ENCODE results near the gene STOML1. TPM values are rescaled to one million over a fixed set of nuclear protein-coding genes. Genes with fewer than 3 reads are reported as not detected.

Gene STOML1
- total RNA-seq, 1 experiment from 2014 or later, result 5.0 TPM

DNA sequence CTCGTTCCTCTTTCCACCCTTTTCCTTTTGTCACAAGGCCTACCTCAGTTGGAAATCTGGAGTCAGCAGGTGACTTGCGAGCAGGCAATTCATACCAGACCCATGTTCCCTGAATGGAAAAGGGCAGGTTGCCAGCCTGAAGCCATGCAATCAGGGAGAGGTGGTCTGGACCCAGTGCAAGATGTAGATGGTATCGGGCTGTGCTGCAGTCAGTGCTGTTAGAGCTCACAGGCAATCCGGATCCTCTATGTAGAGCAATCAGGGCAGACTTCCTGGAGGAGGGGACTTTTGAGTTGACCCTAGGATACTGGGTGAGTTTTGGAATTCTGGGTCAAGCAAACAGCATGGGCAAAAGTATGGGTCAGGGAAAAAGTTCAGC lies 47.0 kb downstream of the STOML1 start:
- no peak overlapping the region for H3K27ac ChIP-seq (ENCODE audit: low read depth, low read length)
- no peak overlapping the region for H3K9ac ChIP-seq (ENCODE audit: low read length)
- no peaks in the 10 kb centered on the region for H4K20me1 ChIP-seq (ENCODE audit: insufficient read depth)
- H3K27me3 ChIP-seq (ENCODE audit: insufficient read depth, low read length), result no peaks in the 10 kb centered on the region
- ATAC-seq (no peak), DNase-seq (ENCODE audit: low read depth, low spot score) (no peak)
- TF ChIP-seq, protein P1, sequence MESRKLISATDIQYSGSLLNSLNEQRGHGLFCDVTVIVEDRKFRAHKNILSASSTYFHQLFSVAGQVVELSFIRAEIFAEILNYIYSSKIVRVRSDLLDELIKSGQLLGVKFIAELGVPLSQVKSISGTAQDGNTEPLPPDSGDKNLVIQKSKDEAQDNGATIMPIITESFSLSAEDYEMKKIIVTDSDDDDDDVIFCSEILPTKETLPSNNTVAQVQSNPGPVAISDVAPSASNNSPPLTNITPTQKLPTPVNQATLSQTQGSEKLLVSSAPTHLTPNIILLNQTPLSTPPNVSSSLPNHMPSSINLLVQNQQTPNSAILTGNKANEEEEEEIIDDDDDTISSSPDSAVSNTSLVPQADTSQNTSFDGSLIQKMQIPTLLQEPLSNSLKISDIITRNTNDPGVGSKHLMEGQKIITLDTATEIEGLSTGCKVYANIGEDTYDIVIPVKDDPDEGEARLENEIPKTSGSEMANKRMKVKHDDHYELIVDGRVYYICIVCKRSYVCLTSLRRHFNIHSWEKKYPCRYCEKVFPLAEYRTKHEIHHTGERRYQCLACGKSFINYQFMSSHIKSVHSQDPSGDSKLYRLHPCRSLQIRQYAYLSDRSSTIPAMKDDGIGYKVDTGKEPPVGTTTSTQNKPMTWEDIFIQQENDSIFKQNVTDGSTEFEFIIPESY (IDR thresholded peaks at IDR 0.05; ENCODE audit: extremely low read depth, insufficient replicate concordance, low read length), result no peak
- TF ChIP-seq, protein P2, sequence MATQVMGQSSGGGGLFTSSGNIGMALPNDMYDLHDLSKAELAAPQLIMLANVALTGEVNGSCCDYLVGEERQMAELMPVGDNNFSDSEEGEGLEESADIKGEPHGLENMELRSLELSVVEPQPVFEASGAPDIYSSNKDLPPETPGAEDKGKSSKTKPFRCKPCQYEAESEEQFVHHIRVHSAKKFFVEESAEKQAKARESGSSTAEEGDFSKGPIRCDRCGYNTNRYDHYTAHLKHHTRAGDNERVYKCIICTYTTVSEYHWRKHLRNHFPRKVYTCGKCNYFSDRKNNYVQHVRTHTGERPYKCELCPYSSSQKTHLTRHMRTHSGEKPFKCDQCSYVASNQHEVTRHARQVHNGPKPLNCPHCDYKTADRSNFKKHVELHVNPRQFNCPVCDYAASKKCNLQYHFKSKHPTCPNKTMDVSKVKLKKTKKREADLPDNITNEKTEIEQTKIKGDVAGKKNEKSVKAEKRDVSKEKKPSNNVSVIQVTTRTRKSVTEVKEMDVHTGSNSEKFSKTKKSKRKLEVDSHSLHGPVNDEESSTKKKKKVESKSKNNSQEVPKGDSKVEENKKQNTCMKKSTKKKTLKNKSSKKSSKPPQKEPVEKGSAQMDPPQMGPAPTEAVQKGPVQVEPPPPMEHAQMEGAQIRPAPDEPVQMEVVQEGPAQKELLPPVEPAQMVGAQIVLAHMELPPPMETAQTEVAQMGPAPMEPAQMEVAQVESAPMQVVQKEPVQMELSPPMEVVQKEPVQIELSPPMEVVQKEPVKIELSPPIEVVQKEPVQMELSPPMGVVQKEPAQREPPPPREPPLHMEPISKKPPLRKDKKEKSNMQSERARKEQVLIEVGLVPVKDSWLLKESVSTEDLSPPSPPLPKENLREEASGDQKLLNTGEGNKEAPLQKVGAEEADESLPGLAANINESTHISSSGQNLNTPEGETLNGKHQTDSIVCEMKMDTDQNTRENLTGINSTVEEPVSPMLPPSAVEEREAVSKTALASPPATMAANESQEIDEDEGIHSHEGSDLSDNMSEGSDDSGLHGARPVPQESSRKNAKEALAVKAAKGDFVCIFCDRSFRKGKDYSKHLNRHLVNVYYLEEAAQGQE (IDR thresholded peaks at IDR 0.05; ENCODE audit: low read depth), result no peak
- TF ChIP-seq CBX3 (IDR thresholded peaks at IDR 0.05; ENCODE audit: low read depth), result no peak
- TF ChIP-seq ELF1 (IDR thresholded peaks at IDR 0.05; ENCODE audit: borderline replicate concordance, low read depth), result no peak
- TF ChIP-seq, protein P3, sequence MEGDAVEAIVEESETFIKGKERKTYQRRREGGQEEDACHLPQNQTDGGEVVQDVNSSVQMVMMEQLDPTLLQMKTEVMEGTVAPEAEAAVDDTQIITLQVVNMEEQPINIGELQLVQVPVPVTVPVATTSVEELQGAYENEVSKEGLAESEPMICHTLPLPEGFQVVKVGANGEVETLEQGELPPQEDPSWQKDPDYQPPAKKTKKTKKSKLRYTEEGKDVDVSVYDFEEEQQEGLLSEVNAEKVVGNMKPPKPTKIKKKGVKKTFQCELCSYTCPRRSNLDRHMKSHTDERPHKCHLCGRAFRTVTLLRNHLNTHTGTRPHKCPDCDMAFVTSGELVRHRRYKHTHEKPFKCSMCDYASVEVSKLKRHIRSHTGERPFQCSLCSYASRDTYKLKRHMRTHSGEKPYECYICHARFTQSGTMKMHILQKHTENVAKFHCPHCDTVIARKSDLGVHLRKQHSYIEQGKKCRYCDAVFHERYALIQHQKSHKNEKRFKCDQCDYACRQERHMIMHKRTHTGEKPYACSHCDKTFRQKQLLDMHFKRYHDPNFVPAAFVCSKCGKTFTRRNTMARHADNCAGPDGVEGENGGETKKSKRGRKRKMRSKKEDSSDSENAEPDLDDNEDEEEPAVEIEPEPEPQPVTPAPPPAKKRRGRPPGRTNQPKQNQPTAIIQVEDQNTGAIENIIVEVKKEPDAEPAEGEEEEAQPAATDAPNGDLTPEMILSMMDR (IDR thresholded peaks at IDR 0.05 in 2 of 3, conservative IDR thresholded peaks at IDR 0.05 in 1 of 3; ENCODE audit: borderline replicate concordance in 1 of 3, insufficient read depth in 1 of 3, low read depth in 2 of 3, low read length in 2 of 3), result no peak
- no peak for TF ChIP-seq FOSL1 (IDR thresholded peaks at IDR 0.05; ENCODE audit: low read depth)
- no peak for TF ChIP-seq RAD21 (IDR thresholded peaks at IDR 0.05; ENCODE audit: low read depth)
- no peak for TF ChIP-seq EZH2phosphoT487 (IDR thresholded peaks at IDR 0.05; ENCODE audit: borderline replicate concordance)
- no peak for TF ChIP-seq POLR2A (IDR thresholded peaks at IDR 0.05; ENCODE audit: borderline replicate concordance, extremely low read depth, insufficient read depth, insufficient read length)
- no peak for TF ChIP-seq YY1 (IDR thresholded peaks at IDR 0.05; ENCODE audit: extremely low read depth, insufficient replicate concordance, low read depth, low read length)
- no peak for TF ChIP-seq EGR1 (IDR thresholded peaks at IDR 0.05; ENCODE audit: low read depth)
- TF ChIP-seq EZH2 (IDR thresholded peaks at IDR 0.05), result no peak
- TF ChIP-seq ZFX (IDR thresholded peaks at IDR 0.05), result no peak
- no peak for TF ChIP-seq SIN3A (IDR thresholded peaks at IDR 0.05; ENCODE audit: low read depth)
- TF ChIP-seq JUND (IDR thresholded peaks at IDR 0.05), result no peak
- TF ChIP-seq, protein P4, sequence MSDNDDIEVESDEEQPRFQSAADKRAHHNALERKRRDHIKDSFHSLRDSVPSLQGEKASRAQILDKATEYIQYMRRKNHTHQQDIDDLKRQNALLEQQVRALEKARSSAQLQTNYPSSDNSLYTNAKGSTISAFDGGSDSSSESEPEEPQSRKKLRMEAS (IDR thresholded peaks at IDR 0.05), result no peak
- no peak for TF ChIP-seq SRF (IDR thresholded peaks at IDR 0.05; ENCODE audit: low read depth)
- TF ChIP-seq SP1 (IDR thresholded peaks at IDR 0.05; ENCODE audit: low read depth), result no peak
- no peak for TF ChIP-seq ZNF274 (IDR thresholded peaks at IDR 0.05; ENCODE audit: low read depth, low read length)
- no peak overlapping the region for H2AFZ ChIP-seq (ENCODE audit: low read depth, low read length, poor library complexity, severe bottlenecking)
- H3K79me2 ChIP-seq (ENCODE audit: insufficient read depth, low read length), result no peaks in the 10 kb centered on the region
- intact Hi-C loops (cut with micrococcal nuclease), result no loop called here
- ChIA-PET CTCF (no interaction called here), POLR2A (no interaction called here), RAD21 (ENCODE audit: low non-redundant PET in 1 of 2, low total read pairs in 2 of 2, uncharacterized antibody in 2 of 2, unreplicated experiment in 2 of 2) (no interaction called here)
- H3K9me3 ChIP-seq (ENCODE audit: control insufficient read depth in 1 of 2, insufficient read depth in 1 of 2, low read depth in 1 of 2, low read length in 2 of 2), result no peaks in the 10 kb centered on the region
- no peak overlapping the region for H3K4me3 ChIP-seq (replicated peaks in 1 of 2; ENCODE audit: low read depth in 1 of 2, low read length in 2 of 2)
- no peaks in the 10 kb centered on the region for H3K9me2 ChIP-seq (ENCODE audit: insufficient read depth)
- H3K36me3 ChIP-seq (ENCODE audit: control insufficient read depth in 1 of 2, insufficient read depth in 2 of 2, low read length in 2 of 2), result no peaks in the 10 kb centered on the region
- H3K4me2 ChIP-seq (ENCODE audit: low read length), result no peak overlapping the region
- no TSS peak for BruUV-seq (replicated peaks)
- peaks cover 0 to 18% of the 10 kb centered on the region in 2 experiments; a peak in 2 of 4 replicates for H3K4me1 ChIP-seq (ENCODE audit: control insufficient read depth in 1 of 2, insufficient read depth in 2 of 2, low read length in 2 of 2)

Measured in HCT116 (cell line).